NCI-H774 (cell line): ENCODE results near the gene UTF1.
"Not testable (repeated sequence)": the region's sequence is repeated elsewhere in the genome, so short reads cannot be mapped to it uniquely, and the experiment has no call there.

Experiments used
- DNase-seq: peaks from one replicate; lab custom pipeline; 2025; lab: John Stamatoyannopoulos, UW

The UTF1 gene

GRCh38 chr10:133209641-133210040 lies 20.4 kb upstream of the UTF1 start:
- DNase-seq = no peak

GRCh38 chr10:133210398-133211140 lies 19.4 kb upstream of the UTF1 start:
- DNase-seq = no peak

- no peak for DNase-seq
These were observed 18.7 kb upstream of the UTF1 start for GRCh38 chr10:133211141-133211830.

GRCh38 chr10:133211959-133212852 lies 17.8 kb upstream of the UTF1 start:
- DNase-seq = no peak

- no peak for DNase-seq
These were observed 17.0 kb upstream of the UTF1 start for GRCh38 chr10:133212853-133213494.

GRCh38 chr10:133213641-133214467 lies 16.2 kb upstream of the UTF1 start:
- DNase-seq = no peak

GRCh38 chr10:133214468-133215410 lies 15.3 kb upstream of the UTF1 start:
- DNase-seq = no peak

GRCh38 chr10:133215586-133215985 lies 14.4 kb upstream of the UTF1 start:
- DNase-seq = no peak

GRCh38 chr10:133216776-133217175 lies 13.2 kb upstream of the UTF1 start:
- DNase-seq = no peak

GRCh38 chr10:133217800-133218589 lies 12.0 kb upstream of the UTF1 start:
- no peak for DNase-seq

- no peak for DNase-seq
These were observed 11.1 kb upstream of the UTF1 start for GRCh38 chr10:133218891-133219290.

- no peak for DNase-seq
These were observed 10.2 kb upstream of the UTF1 start for GRCh38 chr10:133219782-133220181.

- DNase-seq = no peak
These were observed 8.7 kb upstream of the UTF1 start for GRCh38 chr10:133221331-133221730.

- DNase-seq = not testable (repeated sequence)
These were observed 8.3 kb upstream of the UTF1 start for GRCh38 chr10:133221756-133222155.

- no peak for DNase-seq
These were observed 5.9 kb upstream of the UTF1 start for GRCh38 chr10:133224076-133224475.

GRCh38 chr10:133224756-133225372 lies 5.2 kb upstream of the UTF1 start:
- no peak for DNase-seq

GRCh38 chr10:133225707-133226191 lies 4.3 kb upstream of the UTF1 start:
- DNase-seq = no peak

GRCh38 chr10:133226251-133226808 lies 3.7 kb upstream of the UTF1 start:
- DNase-seq = no peak
